BLaER1 (cell line): Measurements from ENCODE around the gene CCDC85A.

Source experiments
- H3K27ac ChIP-seq: shearing (Covaris generic); formaldehyde crosslinking; 2 replicates; pipeline ENCODE4 v1.8.1; 2022
- H3K27me3 ChIP-seq: shearing (Covaris generic); formaldehyde crosslinking; 2 replicates; pipeline ENCODE4 v1.8.1; 2022
- H3K36me3 ChIP-seq: shearing (Covaris generic); formaldehyde crosslinking; 2 replicates; pipeline ENCODE4 v1.8.1; 2022
- H3K4me1 ChIP-seq: shearing (Covaris generic); formaldehyde crosslinking; 2 replicates; pipeline ENCODE4 v1.8.1; 2022
- H3K4me2 ChIP-seq: shearing (Covaris generic); formaldehyde crosslinking; 2 replicates; pipeline ENCODE4 v1.8.1; 2022
- H3K4me3 ChIP-seq: shearing (Covaris generic); formaldehyde crosslinking; 2 replicates; pipeline ENCODE4 v1.8.1; 2022
- H3K9ac ChIP-seq: shearing (Covaris generic); formaldehyde crosslinking; 2 replicates; pipeline ENCODE4 v1.8.1; 2022
- H3K9me3 ChIP-seq: shearing (Covaris generic); formaldehyde crosslinking; 2 replicates; pipeline ENCODE4 v1.8.1; 2022
- H4K20me1 ChIP-seq: shearing (Covaris generic); formaldehyde crosslinking; 2 replicates; pipeline ENCODE4 v1.8.1; 2022
- Cebpa-rat ChIP-seq: shearing (Covaris generic); IDR thresholded peaks from 2 replicates; pipeline ENCODE4 v1.8.1; 2022

CCDC85A gene

DNA sequence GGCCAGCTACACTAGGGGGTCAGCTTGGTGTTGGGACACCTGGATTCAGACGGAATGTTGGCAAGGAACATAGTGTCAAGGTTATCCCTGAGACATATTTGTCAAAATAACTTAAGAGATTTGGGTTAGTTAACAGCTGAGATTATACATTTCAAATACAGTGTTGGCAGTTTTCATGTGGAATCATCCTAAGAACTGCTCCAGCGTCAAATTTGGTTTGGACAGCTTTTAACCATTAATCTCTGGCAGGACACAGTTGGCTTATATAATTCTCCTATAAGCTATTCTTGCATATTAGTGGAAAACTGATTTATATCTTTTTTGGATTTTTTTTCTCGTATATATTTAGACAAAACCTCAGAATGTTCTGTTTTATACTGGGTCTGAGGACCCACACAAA is 132.2 kb downstream of the CCDC85A start:
- H4K20me1 ChIP-seq, result no peaks in the 10 kb centered on the region
- H3K36me3 ChIP-seq, result no peaks in the 10 kb centered on the region
- no peak overlapping the region for H3K9ac ChIP-seq
- H3K27me3 ChIP-seq, result no peaks in the 10 kb centered on the region
- no peak overlapping the region for H3K27ac ChIP-seq
- no peaks in the 10 kb centered on the region for H3K9me3 ChIP-seq
- H3K4me2 ChIP-seq, result no peak overlapping the region
- no peak for TF ChIP-seq Cebpa-rat
- no peaks in the 10 kb centered on the region for H3K4me1 ChIP-seq
- H3K4me3 ChIP-seq, result no peak overlapping the region

DNA sequence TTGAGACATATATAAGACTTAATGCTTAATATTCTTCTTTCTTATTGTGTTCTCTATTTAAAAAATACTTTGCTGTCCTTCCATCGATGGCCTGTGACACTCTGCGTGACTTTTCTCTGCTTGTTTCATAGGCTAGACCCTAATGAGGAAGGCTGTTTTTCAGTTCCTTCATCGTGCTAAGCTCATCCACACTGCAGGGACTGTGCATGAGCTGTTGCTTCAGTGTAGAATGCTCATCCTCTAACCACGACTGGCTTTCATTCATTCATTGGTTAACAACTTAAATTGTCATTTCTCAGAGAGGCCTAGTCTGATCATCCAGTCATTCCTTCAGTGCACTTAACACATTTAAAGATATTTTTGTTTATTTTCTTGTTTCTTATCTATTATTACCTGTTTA is 134.4 kb downstream of the CCDC85A start:
- H4K20me1 ChIP-seq, result no peaks in the 10 kb centered on the region
- H3K4me1 ChIP-seq, result no peaks in the 10 kb centered on the region
- H3K4me3 ChIP-seq, result no peak overlapping the region

DNA sequence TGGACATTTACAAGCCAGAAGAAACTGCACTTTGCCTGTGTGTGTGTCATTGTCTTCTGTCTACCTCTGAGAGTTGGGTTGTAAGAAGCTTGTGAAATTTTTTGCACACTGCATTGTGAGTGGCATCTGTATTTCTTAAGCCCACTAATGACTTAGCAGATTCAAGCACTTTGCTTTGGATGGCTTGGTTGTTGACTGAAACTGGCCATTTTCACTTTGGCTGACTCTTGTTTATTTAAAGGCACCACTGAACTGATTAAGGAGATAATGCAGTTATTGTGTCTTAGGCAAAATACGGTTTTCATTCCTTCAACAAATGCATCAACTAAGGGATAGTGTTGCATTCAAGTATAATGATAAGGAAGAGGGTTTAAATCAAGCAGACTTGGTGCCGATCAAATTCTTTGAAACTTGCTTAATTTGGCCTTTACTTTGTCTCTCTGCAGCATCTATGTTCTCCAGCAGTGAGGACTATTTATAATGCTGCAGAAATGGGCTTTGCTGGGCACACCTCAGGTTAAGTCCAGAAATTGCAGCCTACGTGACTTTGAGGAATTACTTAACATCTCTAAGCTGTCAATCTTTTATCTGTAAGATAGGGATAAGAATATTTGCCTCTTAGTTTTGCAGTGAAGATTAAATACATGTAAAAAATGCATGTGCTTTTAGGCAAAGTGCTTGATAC is 142.0 kb downstream of the CCDC85A start:
- Histone ChIP-seq H3K27me3 (no peaks in the 10 kb centered on the region), H4K20me1 (no peaks in the 10 kb centered on the region), H3K9ac (no peak overlapping the region), H3K9me3 (no peaks in the 10 kb centered on the region), H3K4me1 (no peaks in the 10 kb centered on the region), H3K4me3 (no peak overlapping the region), H3K4me2 (no peak overlapping the region), H3K27ac (no peak overlapping the region), H3K36me3 (no peaks in the 10 kb centered on the region)
- no peak for TF ChIP-seq Cebpa-rat

More for the DNA sequence above, 134.4 kb downstream of the CCDC85A start:
- Histone ChIP-seq H3K36me3 (no peaks in the 10 kb centered on the region), H3K9ac (no peak overlapping the region), H3K27ac (no peak overlapping the region), H3K9me3 (no peaks in the 10 kb centered on the region), H3K27me3 (no peaks in the 10 kb centered on the region), H3K4me2 (no peak overlapping the region)
- TF ChIP-seq Cebpa-rat, result no peak

DNA sequence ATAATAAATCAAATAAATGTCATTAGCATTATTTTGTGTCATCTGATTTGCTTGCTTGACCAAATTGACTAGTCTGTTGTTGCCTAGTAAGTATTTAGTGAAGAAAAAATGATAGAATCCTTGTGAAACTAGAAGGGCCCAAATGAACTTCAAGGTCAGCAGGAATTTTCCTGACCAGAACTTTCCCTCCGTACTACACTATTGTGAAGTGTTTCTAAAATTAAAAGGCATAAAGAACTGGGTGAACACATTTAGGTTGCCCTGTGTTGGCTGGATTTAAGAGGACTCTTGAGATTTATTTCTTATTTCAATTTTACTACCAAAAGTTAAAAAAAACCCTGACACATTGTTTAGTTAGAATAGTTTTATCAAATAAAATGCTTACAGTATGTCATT is 142.6 kb downstream of the CCDC85A start:
- Histone ChIP-seq H3K9ac (no peak overlapping the region), H3K36me3 (no peaks in the 10 kb centered on the region), H3K27me3 (no peaks in the 10 kb centered on the region), H3K4me3 (no peak overlapping the region), H3K27ac (no peak overlapping the region), H3K4me1 (no peaks in the 10 kb centered on the region), H3K4me2 (no peak overlapping the region), H3K9me3 (no peaks in the 10 kb centered on the region), H4K20me1 (no peaks in the 10 kb centered on the region)
- TF ChIP-seq Cebpa-rat, result no peak

DNA sequence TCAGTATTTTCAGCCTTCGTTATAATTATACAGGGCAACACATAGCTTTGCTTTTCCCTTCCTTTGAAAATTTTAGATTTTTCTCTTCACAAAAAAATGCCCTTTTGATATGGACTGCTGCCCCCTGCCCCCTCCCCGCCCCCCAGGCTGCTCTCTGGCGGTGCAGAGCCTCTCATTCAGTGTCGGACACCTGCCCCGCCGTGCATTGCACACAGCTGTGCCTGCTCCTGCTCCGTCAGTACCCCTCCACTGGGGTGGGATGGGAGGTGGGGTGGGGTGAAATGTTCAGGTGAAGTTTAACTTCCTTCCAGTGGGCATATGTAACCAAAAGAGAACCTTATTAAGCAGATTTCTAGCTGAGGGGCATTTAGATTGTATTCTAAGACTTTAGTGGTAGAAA is 148.0 kb downstream of the CCDC85A start:
- no peak for TF ChIP-seq Cebpa-rat
- Histone ChIP-seq H4K20me1 (no peaks in the 10 kb centered on the region), H3K27ac (no peak overlapping the region), H3K9me3 (no peaks in the 10 kb centered on the region), H3K4me2 (no peak overlapping the region), H3K27me3 (no peaks in the 10 kb centered on the region), H3K36me3 (no peaks in the 10 kb centered on the region), H3K4me3 (no peak overlapping the region), H3K4me1 (no peaks in the 10 kb centered on the region), H3K9ac (no peak overlapping the region)

DNA sequence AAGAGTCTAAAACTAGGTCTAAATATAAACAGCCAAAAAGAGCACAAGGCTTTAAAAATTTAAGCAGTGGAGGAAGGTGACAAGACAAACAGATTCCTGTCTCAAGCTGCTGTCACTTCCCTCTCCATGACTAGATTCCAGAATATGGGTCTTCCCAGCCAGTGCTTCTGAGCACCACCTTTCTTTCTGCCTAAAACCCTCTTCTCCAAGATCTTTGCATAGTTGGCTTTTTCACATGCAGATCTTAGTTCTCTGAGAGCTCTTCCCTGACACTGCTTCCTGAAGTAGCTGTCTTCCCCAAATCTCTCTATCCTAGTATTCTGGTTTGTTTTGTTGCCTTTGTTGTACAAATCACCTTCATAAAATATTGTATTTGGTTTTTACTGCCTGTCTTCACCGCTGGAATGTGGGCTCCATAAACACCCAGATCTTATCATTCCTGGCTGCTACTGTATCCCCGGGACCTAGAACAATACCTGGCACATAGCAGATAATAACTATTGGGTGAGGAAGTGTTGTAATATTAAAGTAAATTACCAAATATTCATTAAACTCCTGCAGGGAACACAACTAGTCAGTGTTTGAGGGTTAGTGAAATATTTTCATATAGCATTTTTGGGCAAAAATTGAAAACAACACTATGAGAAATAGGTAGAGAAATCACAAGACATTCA is 150.2 kb downstream of the CCDC85A start:
- H3K27me3 ChIP-seq, result no peaks in the 10 kb centered on the region
- no peaks in the 10 kb centered on the region for H4K20me1 ChIP-seq
- no peak overlapping the region for H3K9ac ChIP-seq
- H3K9me3 ChIP-seq, result no peaks in the 10 kb centered on the region
- no peak for TF ChIP-seq Cebpa-rat
- H3K27ac ChIP-seq, result no peak overlapping the region
- H3K36me3 ChIP-seq, result no peaks in the 10 kb centered on the region
- H3K4me3 ChIP-seq, result no peak overlapping the region
- H3K4me2 ChIP-seq, result no peak overlapping the region
- H3K4me1 ChIP-seq, result peaks cover 10% of the 10 kb centered on the region

DNA sequence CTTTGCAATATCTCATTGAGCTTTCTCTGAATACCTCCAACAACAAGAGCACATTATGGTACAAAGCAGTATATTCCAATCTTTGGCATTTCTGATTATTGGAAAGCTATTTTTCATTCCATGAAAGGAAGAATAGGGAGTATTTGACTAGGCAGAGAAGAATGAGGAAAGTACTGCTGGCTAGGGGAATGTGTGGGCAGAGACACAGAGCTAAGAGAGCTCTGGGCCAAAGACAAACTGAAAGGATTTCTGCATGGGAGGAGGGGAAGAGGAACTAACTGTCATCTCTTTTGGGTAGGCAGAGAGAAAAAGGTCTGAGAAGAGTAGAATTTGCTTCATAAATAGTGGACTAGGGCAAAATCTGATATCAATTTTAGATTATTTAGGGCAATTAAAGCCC is 150.8 kb downstream of the CCDC85A start:
- Histone ChIP-seq H3K27me3 (no peaks in the 10 kb centered on the region), H3K4me1 (peaks cover 12% of the 10 kb centered on the region), H3K4me2 (no peak overlapping the region), H3K36me3 (no peaks in the 10 kb centered on the region), H3K4me3 (no peak overlapping the region), H3K27ac (no peak overlapping the region), H3K9ac (no peak overlapping the region), H3K9me3 (no peaks in the 10 kb centered on the region), H4K20me1 (no peaks in the 10 kb centered on the region)
- no peak for TF ChIP-seq Cebpa-rat

DNA sequence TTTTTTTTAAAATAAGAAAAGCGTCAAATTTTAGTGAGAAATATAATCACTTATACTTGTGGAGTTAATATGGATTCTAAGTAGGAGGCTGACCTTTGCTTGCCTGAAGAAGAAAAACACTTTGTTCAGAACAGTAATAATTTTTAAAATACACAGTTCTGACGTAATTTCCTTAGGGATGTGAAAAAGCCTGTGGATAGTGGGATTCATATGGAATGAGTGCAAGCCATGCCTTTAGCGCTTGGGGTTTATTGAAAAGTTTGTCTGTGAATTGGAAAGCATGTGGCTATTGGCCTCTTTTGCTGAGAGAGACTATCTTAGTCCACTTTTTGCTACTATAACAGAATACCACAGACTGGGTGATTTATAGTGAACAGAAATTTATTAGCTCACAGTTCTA is 151.3 kb downstream of the CCDC85A start:
- Histone ChIP-seq H3K27me3 (no peaks in the 10 kb centered on the region), H3K27ac (no peak overlapping the region), H3K9ac (no peak overlapping the region), H3K4me2 (no peak overlapping the region), H4K20me1 (no peaks in the 10 kb centered on the region), H3K36me3 (no peaks in the 10 kb centered on the region), H3K4me3 (no peak overlapping the region), H3K4me1 (peaks cover 12% of the 10 kb centered on the region), H3K9me3 (no peaks in the 10 kb centered on the region)
- no peak for TF ChIP-seq Cebpa-rat

DNA sequence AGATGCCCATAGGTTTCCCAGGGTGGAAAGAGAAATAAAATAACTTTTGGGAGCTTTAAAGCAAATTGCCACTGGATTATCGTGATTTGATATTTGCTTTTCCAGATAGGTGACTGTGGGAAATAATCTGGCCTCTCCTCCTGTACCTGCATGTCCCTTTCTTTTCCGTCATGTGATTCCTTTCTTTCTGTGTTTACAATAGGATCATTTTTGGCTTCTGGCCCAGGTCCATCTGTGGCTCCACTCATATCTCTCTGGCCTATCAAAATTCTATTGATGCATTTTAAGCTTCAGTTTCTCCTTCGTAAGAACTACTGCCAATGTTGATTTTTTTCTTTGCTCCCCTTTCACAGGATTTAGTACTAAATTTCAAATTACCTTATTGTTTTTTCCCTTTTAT is 153.6 kb downstream of the CCDC85A start:
- Histone ChIP-seq H4K20me1 (no peaks in the 10 kb centered on the region), H3K4me3 (no peak overlapping the region), H3K27ac (no peak overlapping the region), H3K36me3 (no peaks in the 10 kb centered on the region), H3K4me1 (peaks cover 12% of the 10 kb centered on the region), H3K4me2 (no peak overlapping the region), H3K27me3 (no peaks in the 10 kb centered on the region), H3K9me3 (no peaks in the 10 kb centered on the region), H3K9ac (no peak overlapping the region)
- TF ChIP-seq Cebpa-rat, result no peak

DNA sequence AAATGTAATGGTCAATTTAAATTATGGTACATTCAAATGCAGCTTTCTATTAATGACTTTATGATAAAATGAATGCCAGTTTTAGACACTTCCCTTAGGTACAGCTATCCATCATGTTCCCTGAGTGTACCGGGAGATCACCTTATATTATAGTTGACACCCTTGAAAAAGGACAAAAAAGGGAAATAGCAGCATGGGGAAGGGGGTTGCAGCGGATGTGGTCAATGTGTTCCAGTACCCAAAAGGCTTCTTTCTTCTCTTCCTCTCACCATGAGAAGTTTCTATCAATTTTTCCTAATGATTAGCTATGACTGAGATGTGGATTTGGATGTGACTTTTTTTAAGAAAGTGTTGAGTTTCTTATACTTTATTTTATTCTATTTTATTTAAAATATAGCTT is 154.4 kb downstream of the CCDC85A start:
- Histone ChIP-seq H3K4me2 (peak overlapping the region; percentile 25), H3K9ac (no peak overlapping the region), H3K9me3 (no peaks in the 10 kb centered on the region), H3K27ac (no peak overlapping the region), H4K20me1 (no peaks in the 10 kb centered on the region), H3K4me1 (peaks cover 12% of the 10 kb centered on the region), H3K27me3 (no peaks in the 10 kb centered on the region), H3K4me3 (no peak overlapping the region), H3K36me3 (no peaks in the 10 kb centered on the region)
- TF ChIP-seq Cebpa-rat, result no peak
